K562 (cell line): Measurements from ENCODE around the gene SPPL2C. TPM values are rescaled to one million over a fixed set of nuclear protein-coding genes. Genes with fewer than 3 reads are reported as not detected.

ENCODE experiments used
- ATAC-seq: fragments of 200-7000 bp; cut with Tn5 transposase; 3 replicates; pipeline ENCODE4 v1.9.1; 2020; ENCODE audit warnings: moderate library complexity
- BruUV-seq: library from RNA; stranded (reverse); fragments of 400-500 nt; replicated peaks from 2 replicates; lab custom pipeline; 2021; lab: Mats Ljungman, UMichigan
- CTCF ChIA-PET: fragments of 300-600 bp; formaldehyde crosslinking; extraction: SDS; loops from one replicate; lab custom pipeline; 2021; ENCODE audit warnings: low intra/inter-chr PET ratio; lab: Yijun Ruan, JAX
- POLR2A ChIA-PET: fragments of 300-600, 350-650 bp; sonication (Branson Sonifier 250); formaldehyde crosslinking; extraction: SDS; loops from one replicate; lab custom pipeline; 2021; ENCODE audit warnings: antibody characterized with exemption, inconsistent platforms; lab: Yijun Ruan, JAX
- DNase-seq, 4 experiments: peaks; one replicate each; pipeline versions ENCODE4 v3.0.0 to v3.0.0-alpha.2; 2011 to 2018; ENCODE audit warnings: low spot score in 3 of 4, mixed read lengths in 3 of 4; ENCODE audit errors: extremely low read depth in 1 of 4
- FAIRE-seq: peaks from 2 replicates; lab custom pipeline; 2011; peaks lifted over from hg19 to GRCh38; lab: Jason Lieb, UNC
- H2AFZ ChIP-seq: 2 replicates; pipeline ENCODE4 v1.6.0; 2011; ENCODE audit warnings: low read depth, low read length, control low read depth, inconsistent platforms
- H3K27ac ChIP-seq: fragments of 200-600 bp; 3 replicates; pipeline ENCODE4 v1.8.0; 2011; ENCODE audit warnings: low read depth, mild to moderate bottlenecking, control low read depth, inconsistent platforms, low read length, moderate library complexity, mixed read lengths; ENCODE audit errors: extremely low read depth
- H3K27me3 ChIP-seq, 2 experiments: fragments of 300-600 bp in 1 of 2; 2 replicates in 1 of 2; 3 replicates in 1 of 2; pipeline versions ENCODE4 v1.6.0 to v1.8.0; 2011; ENCODE audit warnings: inconsistent platforms in 2 of 2, low read length in 2 of 2, mild to moderate bottlenecking in 1 of 2, mixed read lengths in 1 of 2, moderate library complexity in 1 of 2; ENCODE audit not compliant: control insufficient read depth in 2 of 2, insufficient read depth in 2 of 2
- H3K36me3 ChIP-seq: fragments of 300-600 bp; 3 replicates; pipeline ENCODE4 v1.8.0; 2011; ENCODE audit warnings: mild to moderate bottlenecking, low read length, inconsistent platforms; ENCODE audit not compliant: control insufficient read depth, insufficient read depth
- H3K4me1 ChIP-seq, 2 experiments: fragments of 200-600 bp in 1 of 2; replicated peaks in 1 of 2; 2 replicates in 1 of 2; 3 replicates in 1 of 2; pipeline versions ENCODE4 v1.5.1 to v1.8.0; 2011; ENCODE audit warnings: inconsistent platforms in 2 of 2, low read length in 2 of 2, mild to moderate bottlenecking in 1 of 2, mixed read lengths in 1 of 2, moderate library complexity in 1 of 2; ENCODE audit not compliant: control insufficient read depth in 2 of 2, insufficient read depth in 2 of 2
- H3K4me2 ChIP-seq: 2 replicates; pipeline ENCODE4 v1.6.1; 2011; ENCODE audit warnings: low read length, control low read depth, inconsistent platforms, mixed read lengths; ENCODE audit not compliant: insufficient read depth
- H3K4me3 ChIP-seq: fragments of 200-600 bp; sonication (generic), shearing (Covaris generic); 2 replicates; pipeline ENCODE4 v1.5.1; 2016; ENCODE audit warnings: control low read depth, inconsistent platforms
- H3K79me2 ChIP-seq: fragments of 200-600 bp; 3 replicates; pipeline ENCODE4 v1.8.0; 2011; ENCODE audit warnings: low read length, inconsistent platforms; ENCODE audit not compliant: control insufficient read depth, insufficient read depth
- H3K9ac ChIP-seq, 2 experiments: 2 replicates each; pipeline versions ENCODE4 v1.6.0 to v1.6.1; 2011; ENCODE audit warnings: low read depth in 2 of 2, low read length in 2 of 2, control low read depth in 1 of 2, inconsistent platforms in 1 of 2, mild to moderate bottlenecking in 1 of 2, mixed read lengths in 1 of 2; ENCODE audit not compliant: insufficient read depth in 1 of 2
- H3K9me1 ChIP-seq: one replicate; pipeline ENCODE4 v1.6.0; 2011; ENCODE audit warnings: inconsistent platforms, mild to moderate bottlenecking, low read length, moderate library complexity; ENCODE audit not compliant: control insufficient read depth, insufficient read depth
- H3K9me3 ChIP-seq: replicated peaks from 2 replicates; pipeline ENCODE4 v1.5.1; 2011; ENCODE audit warnings: low read depth, low read length, inconsistent platforms; ENCODE audit not compliant: control insufficient read depth, insufficient read depth
- H4K20me1 ChIP-seq: replicated peaks from 2 replicates; pipeline ENCODE4 v1.6.1; 2011; ENCODE audit warnings: low read length, inconsistent platforms, mixed read lengths; ENCODE audit not compliant: control insufficient read depth, insufficient read depth
- ADNP ChIP-seq: fragments of 200-800 bp; sonication (Bioruptor generic); IDR thresholded peaks from 2 replicates; pipeline ENCODE4 v1.6.1; 2016; ENCODE audit warnings: missing genetic modification characterization, missing compliant biosample characterization
- CTCF ChIP-seq, 3 experiments: IDR thresholded peaks in 2 of 3; conservative IDR thresholded peaks in 1 of 3; 2 replicates each; pipeline ENCODE4 v1.5.1; 2011 to 2012; ENCODE audit warnings: low read length in 3 of 3, mild to moderate bottlenecking in 3 of 3, control low read depth in 2 of 3, improper control_type of control experiment in 1 of 3, inconsistent platforms in 1 of 3, low read depth in 1 of 3, mixed read lengths in 1 of 3, moderate library complexity in 1 of 3; ENCODE audit not compliant: insufficient read depth in 2 of 3
- CTCFL ChIP-seq: IDR thresholded peaks from 2 replicates; pipeline ENCODE4 v1.6.1; 2011; ENCODE audit warnings: borderline replicate concordance, low read depth, mild to moderate bottlenecking, moderate library complexity, low read length; ENCODE audit not compliant: insufficient read depth, poor library complexity, severe bottlenecking
- ILF3 ChIP-seq: fragments of 450-650 bp; IDR thresholded peaks from 2 replicates; pipeline ENCODE4 v1.6.1; 2018; ENCODE audit warnings: antibody characterized with exemption, mild to moderate bottlenecking, moderate library complexity, borderline replicate concordance
- KLF10 ChIP-seq: fragments of 250-450 bp; sonication (Bioruptor Pico); IDR thresholded peaks from 2 replicates; pipeline ENCODE4 v1.6.1; 2021; ENCODE audit warnings: matching md5 sums
- NR2C1 ChIP-seq, 2 experiments: fragments of 450-650 bp; IDR thresholded peaks; 2 replicates each; pipeline ENCODE4 v1.6.1; 2017; ENCODE audit warnings: mild to moderate bottlenecking in 2 of 2, antibody characterized with exemption in 1 of 2, inconsistent platforms in 1 of 2, missing compliant biosample characterization in 1 of 2, missing genetic modification characterization in 1 of 2
- RBM25 ChIP-seq: fragments of 200-400 bp; formaldehyde crosslinking; IDR thresholded peaks from 2 replicates; pipeline ENCODE4 v1.6.1; 2018; ENCODE audit warnings: low read length, low read depth, moderate library complexity; ENCODE audit not compliant: severe bottlenecking
- RNF2 ChIP-seq: sonication (generic); IDR thresholded peaks from 2 replicates; pipeline ENCODE4 v1.6.1; 2016
- SIRT6 ChIP-seq: IDR thresholded peaks from one replicate; pipeline ENCODE4 v1.6.1; 2012; ENCODE audit warnings: low read depth, mild to moderate bottlenecking, control low read depth, inconsistent platforms, low read length, moderate library complexity
- SMAD2 ChIP-seq: fragments of 150-350 bp; IDR thresholded peaks from 2 replicates; pipeline ENCODE4 v1.6.1; 2014; ENCODE audit warnings: low read depth, mild to moderate bottlenecking, low read length
- SRSF7 ChIP-seq: fragments of 200-400 bp; formaldehyde crosslinking; optimal IDR thresholded peaks from 2 replicates; pipeline ENCODE3; 2017; ENCODE audit warnings: mild to moderate bottlenecking, low read depth, low read length
- ZNF766 ChIP-seq: fragments of 200-800 bp; sonication (Bioruptor generic); conservative IDR thresholded peaks from 2 replicates; pipeline ENCODE4 v1.6.1; 2016; ENCODE audit warnings: missing genetic modification characterization, missing compliant biosample characterization
- whole genome bisulfite sequencing: fragments of 100-300 bp; shearing (Covaris generic); methylation state at CpG from one replicate; pipeline ENCODE4 v1.1.6; 2016; ENCODE audit warnings: low coverage, mixed read lengths; ENCODE audit not compliant: insufficient coverage; ENCODE audit errors: missing lambda C conversion rate; 5-methylcytosine and 5-hydroxymethylcytosine counted together
- in situ Hi-C: fragments of 300-500 bp; cut with MboI; formaldehyde crosslinking; loops from 4 replicates; pipeline ENCODE4 v1.15.0; 2018; ENCODE audit warnings: inconsistent platforms, mixed read lengths
- intact Hi-C: fragments of 100-400 bp; cut with micrococcal nuclease; formaldehyde crosslinking; loops from 2 replicates; pipeline ENCODE4 v1.14.2; 2022
- polyA plus RNA-seq, 8 experiments: library from polyadenylated mRNA; depleted of rRNA in 4 of 8; stranded (reverse) in 5 of 8; unstranded in 3 of 8; fragments of >200 nt; fragmentation: Nextera tagmentation in 2 of 8; fragmentation: Illumina TruSeq in 1 of 8; extraction: Ambion mirVana in 2 of 8; extraction: Trizol in 1 of 8; gene quantifications; 2 replicates each; pipeline versions ENCODE4 v1.2.1 to v1.2.3, GENCODE V29; 2011 to 2014; ENCODE audit warnings: inconsistent platforms in 1 of 8, missing spikeins in 1 of 8
- total RNA-seq, 7 experiments: library from RNA; depleted of rRNA in 6 of 7; stranded (reverse); fragments of >200 nt in 6 of 7; fragmentation: Illumina TruSeq in 2 of 7; extraction: Trizol in 2 of 7; gene quantifications; 2 replicates each; pipeline versions ENCODE4 v1.2.1 to v1.2.3, GENCODE V29; 2011 to 2021; ENCODE audit warnings: low replicate concordance in 1 of 7

The SPPL2C gene
- total and polyA plus RNA-seq, 9 of the 15 experiments (the other 6 are each of a cell fraction or from before 2014, with no cell fraction given) = not detected

GRCh38 chr17:45847747-45848146 is 3.1 kb downstream of the SPPL2C start (continued):
- TF ChIP-seq NR2C1 (IDR thresholded peaks at IDR 0.05) (peak; percentile 70), NR2C1 (tag; IDR thresholded peaks at IDR 0.05) (peak; percentile 39), ILF3 (no peak), SRSF7 (no peak), ADNP (0 out of 2 replicates have a peak, but pooled peaks have one; percentile 26), SMAD2 (no peak), RNF2 (no peak), ZNF766 (CRISPR knock-in tag) (no peak), SIRT6 (no peak)

- H3K79me2 ChIP-seq = no peaks in the 10 kb centered on the region
- no peak overlapping the region for H2AFZ ChIP-seq
- FAIRE-seq (no peak), DNase-seq (no peak), ATAC-seq (0 out of 3 replicates have a peak, but pooled peaks have one; percentile 13)
- ChIA-PET POLR2A (no interaction called here), CTCF (no interaction called here)
- H3K9me1 ChIP-seq = no peaks in the 10 kb centered on the region
- TF ChIP-seq CTCF (IDR thresholded peaks at IDR 0.05 in 2 of 3, conservative IDR thresholded peaks at IDR 0.05 in 1 of 3; ENCODE audit: insufficient read depth in 2 of 3, low read depth in 1 of 3, low read length in 3 of 3) = 0 out of 6 replicates have a peak, but pooled peaks of 1 of the 3 experiments have one; percentile 29
- no peak for TF ChIP-seq KLF10 (CRISPR knock-in tag)
- TF ChIP-seq RBM25 = no peak
- peak; percentile 56 for TF ChIP-seq CTCFL
- no peaks in the 10 kb centered on the region; the same call in 1 of the 2 replicates for H4K20me1 ChIP-seq
- H3K27me3 ChIP-seq = peaks cover 12 to 70% of the 10 kb centered on the region in 2 experiments; a peak in 3 of 5 replicates
- intact Hi-C loops = no loop called here
- H3K4me1 ChIP-seq = peaks cover 0 to 13% of the 10 kb centered on the region in 2 experiments; a peak in 2 of 5 replicates
- no peak overlapping the region for H3K27ac ChIP-seq
- H3K4me3 ChIP-seq = no peak overlapping the region
- H3K36me3 ChIP-seq = no peaks in the 10 kb centered on the region
- H3K4me2 ChIP-seq = no peak overlapping the region
- H3K9ac ChIP-seq = no peak overlapping the region
- no TSS peak for BruUV-seq
- no peaks in the 10 kb centered on the region for H3K9me3 ChIP-seq
- WGBS = 5% methylated on average over 4 of the region's 9 CpGs
- in situ Hi-C loops = loop anchor here (25.0 kb wide), 1 partner anchor 436 kb away; no protein-coding TSS in a partner anchor
Measured at GRCh38 chr17:45848405-45848804, 3.7 kb downstream of the SPPL2C start.
